NCI-H2227 treated with DMSO at 0.1 percent for 48 hours (cell line): Measurements from ENCODE around the gene EXOC1.
"Not testable (repeated sequence)": the region's sequence is repeated elsewhere in the genome, so short reads cannot be mapped to it uniquely, and the experiment has no call there.

Source experiments
- DNase-seq: peaks from one replicate; lab custom pipeline; 2025; lab: John Stamatoyannopoulos, UW

Gene EXOC1, protein sequence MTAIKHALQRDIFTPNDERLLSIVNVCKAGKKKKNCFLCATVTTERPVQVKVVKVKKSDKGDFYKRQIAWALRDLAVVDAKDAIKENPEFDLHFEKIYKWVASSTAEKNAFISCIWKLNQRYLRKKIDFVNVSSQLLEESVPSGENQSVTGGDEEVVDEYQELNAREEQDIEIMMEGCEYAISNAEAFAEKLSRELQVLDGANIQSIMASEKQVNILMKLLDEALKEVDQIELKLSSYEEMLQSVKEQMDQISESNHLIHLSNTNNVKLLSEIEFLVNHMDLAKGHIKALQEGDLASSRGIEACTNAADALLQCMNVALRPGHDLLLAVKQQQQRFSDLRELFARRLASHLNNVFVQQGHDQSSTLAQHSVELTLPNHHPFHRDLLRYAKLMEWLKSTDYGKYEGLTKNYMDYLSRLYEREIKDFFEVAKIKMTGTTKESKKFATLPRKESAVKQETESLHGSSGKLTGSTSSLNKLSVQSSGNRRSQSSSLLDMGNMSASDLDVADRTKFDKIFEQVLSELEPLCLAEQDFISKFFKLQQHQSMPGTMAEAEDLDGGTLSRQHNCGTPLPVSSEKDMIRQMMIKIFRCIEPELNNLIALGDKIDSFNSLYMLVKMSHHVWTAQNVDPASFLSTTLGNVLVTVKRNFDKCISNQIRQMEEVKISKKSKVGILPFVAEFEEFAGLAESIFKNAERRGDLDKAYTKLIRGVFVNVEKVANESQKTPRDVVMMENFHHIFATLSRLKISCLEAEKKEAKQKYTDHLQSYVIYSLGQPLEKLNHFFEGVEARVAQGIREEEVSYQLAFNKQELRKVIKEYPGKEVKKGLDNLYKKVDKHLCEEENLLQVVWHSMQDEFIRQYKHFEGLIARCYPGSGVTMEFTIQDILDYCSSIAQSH

GRCh38 chr4:55853484-55854046, at the start of gene EXOC1:
EXOC1 (plus strand) TSS chr4:55853648; CDS start chr4:55858324, 4,676 bp downstream.
- DNase-seq: peak; percentile 91

- DNase-seq: no peak
These were observed 45.9 kb upstream of the EXOC1 start for GRCh38 chr4:55807556-55807955.

GRCh38 chr4:55808186-55808585, 45.3 kb upstream of the EXOC1 start:
- no peak for DNase-seq

GRCh38 chr4:55808632-55809031, 44.8 kb upstream of the EXOC1 start:
- no peak for DNase-seq

DNA sequence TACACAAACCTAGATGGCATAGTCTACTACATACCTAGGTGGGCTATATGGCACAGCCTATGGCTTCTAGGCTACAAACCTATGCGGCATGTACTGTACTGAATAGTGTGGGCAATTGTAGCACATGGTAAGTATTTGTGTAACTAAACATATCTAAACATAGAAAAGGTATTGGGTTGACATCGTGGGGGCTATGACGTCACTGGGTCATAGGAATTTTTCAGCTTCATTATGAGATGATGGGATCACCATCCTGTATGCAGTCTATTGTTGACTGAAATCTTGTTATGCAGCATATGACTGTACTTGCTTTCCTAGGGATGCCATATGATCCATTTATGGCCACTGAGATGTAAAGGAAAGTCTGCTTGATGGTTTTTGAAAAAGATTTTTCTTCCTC, 35.8 kb upstream of the EXOC1 start:
- no peak for DNase-seq

DNA sequence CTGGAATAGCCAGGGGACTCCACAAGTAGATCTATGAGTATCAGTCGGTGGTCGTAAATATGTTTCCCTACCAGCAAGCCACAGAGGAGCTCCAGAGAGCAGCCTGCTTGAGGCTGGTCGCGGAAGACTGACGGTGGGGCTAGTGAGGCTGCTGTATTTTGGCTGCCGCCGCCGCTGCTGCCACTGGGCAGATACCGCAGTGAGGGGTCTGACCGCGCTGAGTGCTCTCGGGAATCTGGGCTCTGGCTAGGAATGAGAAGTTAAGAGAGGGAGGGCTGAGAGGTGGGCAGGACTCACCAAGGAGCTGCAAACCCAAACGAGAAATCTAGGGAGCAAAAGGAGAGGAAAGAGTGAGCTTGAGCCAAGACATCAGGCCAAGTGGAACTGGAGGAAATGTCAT, 33.8 kb upstream of the EXOC1 start, which contains the start of gene EXOC1L:
Gene EXOC1L, plus strand, starts transcription at position 157 of the 400 bp plus-strand sequence. Its CDS starts 237 bp downstream, at position 394.
- no peak for DNase-seq

- DNase-seq: no peak
These were observed 33.2 kb upstream of the EXOC1 start for GRCh38 chr4:55820279-55820678.

- DNase-seq: no peak
These were observed 31.1 kb upstream of the EXOC1 start for GRCh38 chr4:55822329-55822728.

GRCh38 chr4:55824865-55825264, 28.6 kb upstream of the EXOC1 start:
- DNase-seq: no peak

DNA sequence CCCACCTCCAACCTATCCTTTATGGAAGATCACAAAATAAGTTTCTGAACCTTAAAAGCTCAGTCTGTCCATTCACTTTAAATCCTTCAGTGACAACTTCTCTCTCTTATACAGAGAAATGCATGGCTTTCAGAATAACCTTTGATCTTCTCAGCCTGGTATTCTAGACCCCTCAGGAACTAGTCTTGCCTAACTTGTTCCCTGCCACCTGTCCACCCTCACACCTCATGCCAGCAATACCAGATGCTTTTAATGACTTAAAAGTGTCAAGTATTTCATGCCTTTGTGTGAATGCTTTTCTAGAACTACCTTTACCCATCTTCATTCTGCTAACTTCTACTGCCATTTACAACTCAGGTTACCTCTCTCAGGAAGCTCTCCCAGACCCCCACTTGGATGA, 26.5 kb upstream of the EXOC1 start:
- no peak for DNase-seq

DNA sequence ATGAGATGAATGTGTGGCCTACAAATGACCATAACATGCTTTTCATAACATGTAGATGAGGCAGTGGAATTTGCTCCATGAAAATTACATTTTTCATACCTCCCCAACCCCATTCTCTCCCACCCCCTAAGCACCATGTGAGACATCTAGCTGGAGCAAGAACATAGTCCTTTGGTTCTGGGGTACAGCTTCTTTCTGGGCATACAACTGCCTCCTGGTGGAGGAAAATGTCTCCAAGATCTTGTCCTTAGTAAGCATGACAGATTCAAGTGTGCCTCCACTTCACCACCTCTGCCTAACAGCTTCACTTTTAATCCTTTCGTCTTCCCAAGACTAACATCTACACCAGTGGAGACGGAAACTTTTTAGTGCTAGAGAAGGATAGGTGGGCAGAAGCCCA, 25.9 kb upstream of the EXOC1 start:
- DNase-seq: no peak

DNA sequence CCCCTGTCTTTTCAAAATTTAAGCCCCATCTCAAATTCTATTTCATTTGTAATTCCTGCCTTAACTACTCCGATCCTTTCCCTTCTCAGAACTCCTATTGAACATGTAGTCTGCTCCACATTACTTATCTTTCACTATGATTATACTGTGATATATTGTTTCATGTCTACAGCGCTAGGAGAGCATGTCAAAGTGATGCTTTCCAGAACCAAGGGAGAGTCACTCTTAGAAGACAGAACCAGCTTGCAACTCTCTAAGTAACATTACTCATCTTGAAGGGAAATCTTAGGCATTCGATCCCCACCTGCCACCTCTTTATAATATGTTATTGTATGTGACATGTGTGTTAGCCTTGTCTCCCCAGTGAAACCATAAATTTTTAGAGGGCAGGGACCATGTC, 23.4 kb upstream of the EXOC1 start:
- no peak for DNase-seq

GRCh38 chr4:55830716-55831115, 22.7 kb upstream of the EXOC1 start:
- DNase-seq: no peak

DNA sequence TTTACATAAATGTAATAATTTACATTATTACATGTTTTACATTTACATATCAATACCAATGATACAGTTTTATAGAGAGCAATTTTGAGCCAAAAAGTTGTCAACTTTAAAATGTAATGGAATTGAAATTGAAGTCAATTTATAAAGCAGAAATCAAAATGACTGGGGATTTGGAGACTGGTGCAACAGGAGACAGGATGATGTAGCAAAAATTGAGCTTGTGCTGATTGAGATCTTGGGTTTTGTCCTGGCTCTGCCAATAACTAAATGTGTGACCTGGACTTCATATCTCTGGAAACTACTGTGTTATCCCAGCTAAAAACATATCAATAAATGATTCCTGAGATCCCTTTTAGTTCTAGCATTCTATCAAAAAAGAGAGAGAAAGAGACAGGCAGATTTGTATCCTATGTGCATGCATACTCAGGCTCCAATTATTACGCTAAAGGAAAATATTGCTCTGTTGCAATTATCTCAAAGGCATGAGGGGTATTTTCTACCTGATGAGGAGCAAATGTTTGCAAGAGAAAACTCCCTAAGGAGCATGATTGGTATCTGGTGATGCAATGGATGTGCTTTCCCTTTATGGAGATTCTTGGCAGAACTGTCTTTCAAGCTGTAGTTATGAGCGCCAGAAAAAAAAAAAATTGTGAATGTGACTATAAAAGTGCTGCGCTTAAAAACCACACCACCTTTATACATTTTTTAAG, 19.2 kb upstream of the EXOC1 start:
- DNase-seq: no peak

- no peak for DNase-seq
These were observed 15.5 kb upstream of the EXOC1 start for GRCh38 chr4:55837903-55838302.

- DNase-seq: no peak
These were observed 15.1 kb upstream of the EXOC1 start for GRCh38 chr4:55838356-55838755.

GRCh38 chr4:55838952-55839351, 14.5 kb upstream of the EXOC1 start:
- DNase-seq: no peak

- DNase-seq: no peak
These were observed 12.5 kb upstream of the EXOC1 start for GRCh38 chr4:55840956-55841355.

DNA sequence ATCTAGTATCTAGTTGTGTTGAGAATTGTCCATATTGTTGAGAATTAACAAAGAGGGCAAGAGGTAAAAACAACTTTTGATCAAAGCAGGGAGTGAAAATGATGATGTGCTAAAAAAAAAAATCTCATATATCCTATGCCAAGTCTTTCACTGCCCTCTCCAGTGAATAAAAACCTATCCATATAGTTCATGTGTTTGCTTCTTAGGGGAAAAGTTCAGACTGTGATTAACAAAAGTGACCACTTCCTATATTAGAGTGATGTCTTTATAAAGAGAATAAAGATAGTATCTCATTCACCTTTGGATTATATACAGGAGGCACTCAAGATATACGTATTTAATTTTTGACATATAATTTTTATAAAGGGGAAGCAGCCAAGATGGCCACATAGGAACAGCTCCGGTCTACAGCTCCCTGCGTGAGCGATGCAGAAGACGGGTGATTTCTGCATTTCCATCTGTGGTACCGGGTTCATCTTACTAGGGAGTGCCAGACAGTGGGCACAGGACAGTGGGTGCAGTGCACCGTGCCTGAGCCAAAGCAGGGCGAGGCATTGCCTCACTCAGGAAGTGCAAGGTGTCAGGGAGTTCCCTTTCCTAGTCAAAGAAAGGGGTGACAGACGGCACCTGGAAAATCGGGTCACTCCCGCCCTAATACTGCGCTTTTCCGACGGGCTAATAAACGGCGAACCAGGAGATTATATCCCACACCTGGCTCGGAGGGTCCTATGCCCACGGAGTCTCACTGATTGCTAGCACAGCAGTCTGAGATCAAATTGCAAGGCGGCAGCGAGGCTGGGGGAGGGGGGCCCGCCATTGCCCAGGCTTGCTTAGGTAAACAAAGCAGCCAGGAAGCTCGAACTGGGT, 11.8 kb upstream of the EXOC1 start:
- DNase-seq: not testable (repeated sequence)

DNA sequence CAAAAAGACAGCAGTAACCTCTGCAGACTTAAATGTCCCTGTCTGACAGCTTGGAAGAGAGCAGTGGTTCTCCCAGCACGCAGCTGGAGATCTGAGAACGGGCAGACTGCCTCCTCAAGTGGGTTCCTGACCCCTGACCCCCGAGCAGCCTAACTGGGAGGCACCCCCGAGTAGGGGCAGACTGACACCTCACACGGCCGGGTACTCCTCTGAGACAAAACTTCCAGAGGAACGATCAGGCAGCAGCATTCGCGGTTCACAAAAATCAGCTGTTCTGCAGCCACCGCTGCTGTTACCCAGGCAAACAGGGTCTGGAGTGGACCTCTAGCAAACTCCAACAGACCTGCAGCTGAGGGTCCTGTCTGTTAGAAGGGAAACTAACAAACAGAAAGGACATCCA, 11.1 kb upstream of the EXOC1 start:
- not testable (repeated sequence) for DNase-seq

GRCh38 chr4:55849724-55850123, 3.7 kb upstream of the EXOC1 start:
- no peak for DNase-seq
